Measurements from ENCODE around the gene ABCC1. TPM values are rescaled to one million over a fixed set of nuclear protein-coding genes. Genes with fewer than 3 reads are reported as not detected.

The ABCC1 gene
- total RNA-seq, 1 experiment from 2014 or later, result 56.4 TPM

- no peak overlapping the region for H2AK5ac ChIP-seq (ENCODE audit: insufficient read length, low read length)
- H3K14ac ChIP-seq (ENCODE audit: insufficient read depth, low read length), result no peak overlapping the region
- DNase-seq, result no peak
- H4K20me1 ChIP-seq (ENCODE audit: control insufficient read depth, insufficient read depth, insufficient read length), result no peaks in the 10 kb centered on the region
- H3K4me1 ChIP-seq (ENCODE audit: insufficient read depth, low read length), result peaks cover 3% of the 10 kb centered on the region; the same call in 1 of the 2 replicates
- no peaks in the 10 kb centered on the region for H3K9me3 ChIP-seq (ENCODE audit: control insufficient read depth, low read depth, low read length)
- Mint-ChIP-seq H3K36me3 (ENCODE audit: insufficient read depth in 1 of 3, low read depth in 3 of 3) (peaks cover 34 to 68% (median 54%) of the 10 kb centered on the region in 3 experiments), H3K27ac (0 out of 7 replicates have a peak overlapping the region, but pooled peaks of 2 of the 3 experiments have one; percentile 0 to 2), H3K4me1 (peaks cover 7 to 8% of the 10 kb centered on the region in 2 experiments), H3K4me3 (no peak overlapping the region), H3K27me3 (ENCODE audit: low read depth) (no peaks in the 10 kb centered on the region), H3K9me3 (no peaks in the 10 kb centered on the region)
- no peak overlapping the region for H4K8ac ChIP-seq (replicated peaks; ENCODE audit: insufficient read length, low read depth, low read length)
- no peak overlapping the region for H2BK15ac ChIP-seq (ENCODE audit: low read depth, low read length)
- no peaks in the 10 kb centered on the region for H3K23me2 ChIP-seq (ENCODE audit: insufficient read length, low read depth, low read length, poor library complexity, severe bottlenecking)
- no peak overlapping the region for H4K91ac ChIP-seq (ENCODE audit: insufficient read length, low read depth, low read length)
- H3K23ac ChIP-seq (ENCODE audit: insufficient read length, low read depth, low read length), result no peak overlapping the region
- H3K79me2 ChIP-seq (ENCODE audit: insufficient read depth, low read length), result no peaks in the 10 kb centered on the region
- no peak overlapping the region for H3K9ac ChIP-seq (ENCODE audit: extremely low read depth, insufficient read length, low read length)
- no peak overlapping the region for H2BK12ac ChIP-seq (ENCODE audit: insufficient read length, low read depth, low read length)
- no peak overlapping the region for H3K4ac ChIP-seq (ENCODE audit: low read depth, low read length)
- no peaks in the 10 kb centered on the region for H3K79me1 ChIP-seq (ENCODE audit: insufficient read depth, low read depth, low read length, poor library complexity, severe bottlenecking)
- no peak for TF ChIP-seq CTCF (conservative IDR thresholded peaks at IDR 0.05)
- H3K56ac ChIP-seq (ENCODE audit: insufficient read length, low read depth, low read length), result no peak overlapping the region
- H3T11ph ChIP-seq (ENCODE audit: low read length), result no peak overlapping the region
- H2AFZ ChIP-seq (ENCODE audit: low read length), result no peak overlapping the region
- no peak overlapping the region for H2BK5ac ChIP-seq (ENCODE audit: insufficient read length, low read length)
- H3K27me3 ChIP-seq (ENCODE audit: insufficient read depth, low read length), result no peaks in the 10 kb centered on the region
- no peak overlapping the region for H3K18ac ChIP-seq (ENCODE audit: insufficient read length, low read depth, low read length)
- no peak overlapping the region for H3K4me2 ChIP-seq (ENCODE audit: insufficient read depth, insufficient read length, low read length)
- 100% methylated on average over 1 of the region's 6 CpGs for WGBS (ENCODE audit: extremely low coverage, insufficient read length, low lambda C conversion rate)
- no peak overlapping the region for H3K27ac ChIP-seq (ENCODE audit: insufficient read length, low read depth, low read length)
- H2BK120ac ChIP-seq (ENCODE audit: low read depth, low read length, poor library complexity, severe bottlenecking), result no peak overlapping the region
- no peak overlapping the region for H2BK20ac ChIP-seq (ENCODE audit: low read depth, low read length, poor library complexity, severe bottlenecking)
- no peak overlapping the region for H4K5ac ChIP-seq (ENCODE audit: insufficient read length, low read depth, low read length)
These were observed 89.5 kb downstream of the ABCC1 start for GRCh38 chr16:16038950-16039349.
